Kidney (tissue), 14 donors: Measurements from ENCODE around the gene DDX27. TPM values are rescaled to one million over a fixed set of nuclear protein-coding genes. Genes with fewer than 3 reads are reported as not detected.
A peak's percentile ranks its signal among the peaks of the same experiment; 100 is the strongest.

Source experiments
- DNase-seq, 5 donors: peaks; one replicate each; pipeline ENCODE4 v3.0.0-alpha.2; 2013 to 2020
- FAIRE-seq: peaks from 2 replicates; lab custom pipeline; 2012; peaks lifted over from hg19 to GRCh38; lab: Jason Lieb, UNC
- H3K27ac ChIP-seq, 2 donors: one replicate each; pipeline ENCODE4 v1.7.0; 2013; ENCODE audit warnings: low read depth in 2 of 2, low read length in 2 of 2, inconsistent platforms in 1 of 2
- H3K27me3 ChIP-seq: one replicate; pipeline ENCODE4 v1.7.1; 2013; ENCODE audit warnings: low read length, inconsistent platforms; ENCODE audit not compliant: control insufficient read depth, insufficient read depth
- H3K36me3 ChIP-seq, 3 donors: one replicate each; pipeline versions ENCODE4 v1.7.0 to v1.7.1; 2013; ENCODE audit warnings: low read length in 3 of 3, control low read depth in 1 of 3, inconsistent platforms in 1 of 3; ENCODE audit not compliant: insufficient read depth in 3 of 3, control insufficient read depth in 2 of 3
- H3K4me1 ChIP-seq, 3 donors: one replicate each; pipeline versions ENCODE4 v1.7.0 to v1.7.1; 2013; ENCODE audit warnings: low read length in 3 of 3, inconsistent platforms in 1 of 3, low read depth in 1 of 3; ENCODE audit not compliant: control insufficient read depth in 2 of 3, insufficient read depth in 2 of 3
- H3K4me3 ChIP-seq, 3 donors: one replicate each; pipeline versions ENCODE4 v1.7.0 to v1.8.1; 2013; ENCODE audit warnings: low read length in 3 of 3, control low read depth in 1 of 3, inconsistent platforms in 1 of 3
- H3K9ac ChIP-seq, 3 donors: one replicate each; pipeline versions ENCODE4 v1.7.0 to v1.7.1; 2013; ENCODE audit warnings: low read length in 3 of 3, control low read depth in 1 of 3, inconsistent platforms in 1 of 3
- H3K9me3 ChIP-seq, 3 donors: one replicate each; pipeline versions ENCODE4 v1.7.0 to v1.7.1; 2013; ENCODE audit warnings: low read length in 3 of 3, control low read depth in 1 of 3, inconsistent platforms in 1 of 3; ENCODE audit not compliant: control insufficient read depth in 2 of 3, insufficient read depth in 1 of 3
- CTCF ChIP-seq: IDR thresholded peaks from 3 replicates; pipeline ENCODE4 v1.5.1; 2012; ENCODE audit warnings: mild to moderate bottlenecking, moderate library complexity, borderline replicate concordance; ENCODE audit not compliant: insufficient read depth; ENCODE audit errors: extremely low read depth
- intact Hi-C: fragments of 100-400 bp; cut with DNase I; formaldehyde crosslinking; loops from one replicate; pipeline ENCODE4 v1.11.1; 2022
- polyA plus RNA-seq: library from polyadenylated mRNA; stranded (reverse); fragments of 350-450 nt; fragmentation: Illumina TruSeq; extraction: RNeasy Lipid Tissue Mini Kit (QIAGEN cat#74804); gene quantifications from one replicate; pipeline ENCODE4 v1.2.3, GENCODE V29; 2014; ENCODE audit warnings: low read depth, low replicate concordance; ENCODE audit not compliant: insufficient read depth
- total RNA-seq: library from RNA; stranded (reverse); fragmentation: NEBNext Ultra II Directional; extraction: Animal tissue kit (Norgen Biotek cat#: 25700); gene quantifications from one replicate; pipeline ENCODE4 v1.2.1, GENCODE V29; 2021
- donor health status: control.
- donor health status: control.
- donor health status: control.
- donor health status: control.
- donor health status: control.
- donor health status: DM: yes; HTN: yes; CAD: no.
- donor health status: Normal renal cell carcinoma (clear cell type).

Gene DDX27
- total and polyA plus RNA-seq, 2 donors from 2014 or later, result 22.8 to 30.6 TPM

- Histone ChIP-seq H3K4me1 (peaks cover 0 to 3% (median 0%) of the 10 kb centered on the region in 3 donors), H3K9me3 (no peaks in the 10 kb centered on the region), H3K36me3 (peaks cover 8 to 59% (median 37%) of the 10 kb centered on the region in 3 donors), H3K27ac (no peak overlapping the region), H3K4me3 (no peak overlapping the region), H3K9ac (no peak overlapping the region), H3K27me3 (no peaks in the 10 kb centered on the region)
- FAIRE-seq (no peak), DNase-seq (no peak)
- no peak for TF ChIP-seq CTCF
- intact Hi-C loops, result no loop called here
These were observed 6.7 kb downstream of the DDX27 start for GRCh38 chr20:49225896-49226295.

- intact Hi-C loops, result no loop called here
- no peak overlapping the region for H3K27ac ChIP-seq
- peaks cover 8 to 59% (median 37%) of the 10 kb centered on the region in 3 donors for H3K36me3 ChIP-seq
- DNase-seq, result no peak
- no peak overlapping the region for H3K9ac ChIP-seq
- H3K4me1 ChIP-seq, result peaks cover 0 to 5% (median 0%) of the 10 kb centered on the region in 3 donors
- TF ChIP-seq CTCF, result no peak
- H3K4me3 ChIP-seq, result no peak overlapping the region
- H3K9me3 ChIP-seq, result no peaks in the 10 kb centered on the region
- FAIRE-seq, result no peak
- H3K27me3 ChIP-seq, result no peaks in the 10 kb centered on the region
These were observed 9.5 kb downstream of the DDX27 start for GRCh38 chr20:49228676-49229075.

- Histone ChIP-seq H3K27ac (no peak overlapping the region), H3K36me3 (peaks cover 8 to 63% (median 36%) of the 10 kb centered on the region in 3 donors), H3K9ac (no peak overlapping the region), H3K4me1 (peaks cover 0 to 5% (median 0%) of the 10 kb centered on the region in 3 donors), H3K4me3 (no peak overlapping the region), H3K27me3 (no peaks in the 10 kb centered on the region), H3K9me3 (no peaks in the 10 kb centered on the region)
- DNase-seq, result no peak
- intact Hi-C loops, result no loop called here
- TF ChIP-seq CTCF, result no peak
- FAIRE-seq, result no peak
These were observed 10.2 kb downstream of the DDX27 start for GRCh38 chr20:49229381-49229780.

GRCh38 chr20:49230021-49230420, 10.8 kb downstream of the DDX27 start:
- intact Hi-C loops, result no loop called here
- no peak for DNase-seq
- H3K27ac ChIP-seq, result peak overlapping the region in 1 of 2 donors; percentile 20

More at GRCh38 chr20:49230021-49230420, 10.8 kb downstream of the DDX27 start:
- H3K27me3 ChIP-seq, result no peaks in the 10 kb centered on the region
- TF ChIP-seq CTCF, result no peak
- no peak overlapping the region for H3K9ac ChIP-seq
- H3K4me3 ChIP-seq, result no peak overlapping the region
- H3K9me3 ChIP-seq, result no peaks in the 10 kb centered on the region
- no peak for FAIRE-seq
- peaks cover 3 to 65% (median 36%) of the 10 kb centered on the region in 3 donors for H3K36me3 ChIP-seq
- H3K4me1 ChIP-seq, result peaks cover 0 to 5% (median 0%) of the 10 kb centered on the region in 3 donors
